ENCODE results near the gene SDE2. TPM values are rescaled to one million over a fixed set of nuclear protein-coding genes. Genes with fewer than 3 reads are reported as not detected.

The SDE2 gene
- total RNA-seq, 2 donors from 2014 or later = 12.9 to 19.8 TPM

DNA sequence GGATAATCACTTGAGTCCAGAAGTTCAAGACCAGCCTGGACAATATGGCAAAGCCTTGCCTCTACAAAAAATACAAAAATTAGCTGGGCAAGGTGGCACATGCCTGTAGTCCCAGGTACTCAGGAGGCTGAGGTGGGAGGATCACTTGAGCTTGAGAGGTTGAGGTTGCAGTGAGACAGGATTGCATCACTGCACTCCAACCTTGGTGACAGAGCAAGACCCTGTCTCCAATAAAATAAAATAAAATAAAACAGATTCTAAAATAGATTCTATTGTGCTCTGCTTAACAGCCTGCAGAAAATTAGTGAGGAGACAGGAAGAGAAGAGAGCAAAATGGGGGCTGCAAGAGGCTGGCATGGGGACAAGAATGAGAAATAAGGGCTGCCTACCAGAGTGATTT lies 7.5 kb upstream of the SDE2 start:
- H3K36me3 ChIP-seq = no peaks in the 10 kb centered on the region
- no peak overlapping the region for H3K4me3 ChIP-seq
- intact Hi-C loops (cut with DNase I) = no loop called here
- no peak for DNase-seq
- H3K9me3 ChIP-seq = no peaks in the 10 kb centered on the region
- H3K4me1 ChIP-seq = no peaks in the 10 kb centered on the region
- no peak overlapping the region for H3K27ac ChIP-seq
- TF ChIP-seq, protein P1, sequence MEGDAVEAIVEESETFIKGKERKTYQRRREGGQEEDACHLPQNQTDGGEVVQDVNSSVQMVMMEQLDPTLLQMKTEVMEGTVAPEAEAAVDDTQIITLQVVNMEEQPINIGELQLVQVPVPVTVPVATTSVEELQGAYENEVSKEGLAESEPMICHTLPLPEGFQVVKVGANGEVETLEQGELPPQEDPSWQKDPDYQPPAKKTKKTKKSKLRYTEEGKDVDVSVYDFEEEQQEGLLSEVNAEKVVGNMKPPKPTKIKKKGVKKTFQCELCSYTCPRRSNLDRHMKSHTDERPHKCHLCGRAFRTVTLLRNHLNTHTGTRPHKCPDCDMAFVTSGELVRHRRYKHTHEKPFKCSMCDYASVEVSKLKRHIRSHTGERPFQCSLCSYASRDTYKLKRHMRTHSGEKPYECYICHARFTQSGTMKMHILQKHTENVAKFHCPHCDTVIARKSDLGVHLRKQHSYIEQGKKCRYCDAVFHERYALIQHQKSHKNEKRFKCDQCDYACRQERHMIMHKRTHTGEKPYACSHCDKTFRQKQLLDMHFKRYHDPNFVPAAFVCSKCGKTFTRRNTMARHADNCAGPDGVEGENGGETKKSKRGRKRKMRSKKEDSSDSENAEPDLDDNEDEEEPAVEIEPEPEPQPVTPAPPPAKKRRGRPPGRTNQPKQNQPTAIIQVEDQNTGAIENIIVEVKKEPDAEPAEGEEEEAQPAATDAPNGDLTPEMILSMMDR (IDR thresholded peaks at IDR 0.05) = no peak
- no peak overlapping the region for H3K9ac ChIP-seq (ENCODE audit: low read depth in 2 of 2, low read length in 2 of 2)
- no peaks in the 10 kb centered on the region for H3K27me3 ChIP-seq

DNA sequence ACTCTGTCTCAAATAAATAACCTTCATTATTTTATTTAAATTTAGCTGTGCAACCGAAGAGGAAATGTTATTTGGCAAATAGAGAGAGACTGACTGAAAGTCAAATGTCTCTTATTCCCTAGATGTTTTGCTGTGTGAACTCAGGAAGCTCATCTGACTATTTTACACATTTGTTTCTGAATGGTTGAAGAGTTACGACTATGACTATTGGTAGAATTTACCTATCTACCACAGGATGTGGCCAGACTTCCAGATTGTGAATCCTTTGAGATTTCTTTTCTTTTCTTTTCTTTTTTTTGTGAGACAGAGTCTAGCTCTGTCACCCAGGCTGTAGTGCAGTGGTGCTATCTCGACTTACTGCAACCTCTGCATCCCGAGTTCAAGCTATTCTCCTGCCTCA lies 5.3 kb upstream of the SDE2 start:
- Histone ChIP-seq H3K27ac (no peak overlapping the region), H3K27me3 (no peaks in the 10 kb centered on the region), H3K9me3 (no peaks in the 10 kb centered on the region), H3K4me3 (no peak overlapping the region), H3K4me1 (no peaks in the 10 kb centered on the region), H3K36me3 (no peaks in the 10 kb centered on the region), H3K9ac (ENCODE audit: low read depth in 2 of 2, low read length in 2 of 2) (no peak overlapping the region)
- no peak for DNase-seq
- intact Hi-C loops (cut with DNase I) = no loop called here
- TF ChIP-seq, protein P1 (IDR thresholded peaks at IDR 0.05) = no peak

DNA sequence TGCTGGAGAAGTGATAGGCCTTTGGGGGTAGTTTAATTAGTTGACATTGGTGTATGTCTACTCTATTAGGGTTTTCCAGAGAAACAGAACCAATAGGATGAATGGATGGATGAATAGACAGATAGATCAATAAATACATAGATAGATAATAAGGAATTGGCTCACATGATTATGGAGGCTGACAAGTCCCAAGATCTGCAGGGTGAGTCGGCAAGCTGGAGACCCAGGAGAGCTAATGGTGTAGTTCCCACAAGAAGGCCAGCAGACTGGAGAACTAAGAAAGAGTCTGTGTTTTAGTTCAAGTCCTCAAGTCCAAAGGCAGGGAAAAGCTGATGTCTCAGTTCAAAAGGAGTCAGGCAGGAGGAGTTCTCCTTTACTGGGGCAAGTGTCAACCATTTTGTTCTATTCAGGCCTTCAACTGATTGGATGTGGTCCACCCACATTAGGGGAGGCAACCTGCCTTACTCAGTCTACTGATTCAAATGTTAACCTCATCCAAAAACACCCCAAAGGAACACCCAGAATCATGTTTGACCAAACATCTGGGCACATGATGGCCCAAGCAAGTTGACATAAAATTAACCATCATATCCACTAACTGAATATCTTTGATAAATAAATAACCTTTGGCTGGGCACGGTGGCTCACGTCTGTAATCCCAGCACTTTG lies 4.5 kb upstream of the SDE2 start:
- Histone ChIP-seq H3K4me3 (no peak overlapping the region), H3K9me3 (no peaks in the 10 kb centered on the region), H3K4me1 (no peaks in the 10 kb centered on the region), H3K27me3 (no peaks in the 10 kb centered on the region), H3K36me3 (no peaks in the 10 kb centered on the region), H3K9ac (ENCODE audit: low read depth in 2 of 2, low read length in 2 of 2) (no peak overlapping the region), H3K27ac (no peak overlapping the region)
- intact Hi-C loops (cut with DNase I) = no loop called here
- no peak for DNase-seq
- TF ChIP-seq, protein P1 (IDR thresholded peaks at IDR 0.05) = no peak

DNA sequence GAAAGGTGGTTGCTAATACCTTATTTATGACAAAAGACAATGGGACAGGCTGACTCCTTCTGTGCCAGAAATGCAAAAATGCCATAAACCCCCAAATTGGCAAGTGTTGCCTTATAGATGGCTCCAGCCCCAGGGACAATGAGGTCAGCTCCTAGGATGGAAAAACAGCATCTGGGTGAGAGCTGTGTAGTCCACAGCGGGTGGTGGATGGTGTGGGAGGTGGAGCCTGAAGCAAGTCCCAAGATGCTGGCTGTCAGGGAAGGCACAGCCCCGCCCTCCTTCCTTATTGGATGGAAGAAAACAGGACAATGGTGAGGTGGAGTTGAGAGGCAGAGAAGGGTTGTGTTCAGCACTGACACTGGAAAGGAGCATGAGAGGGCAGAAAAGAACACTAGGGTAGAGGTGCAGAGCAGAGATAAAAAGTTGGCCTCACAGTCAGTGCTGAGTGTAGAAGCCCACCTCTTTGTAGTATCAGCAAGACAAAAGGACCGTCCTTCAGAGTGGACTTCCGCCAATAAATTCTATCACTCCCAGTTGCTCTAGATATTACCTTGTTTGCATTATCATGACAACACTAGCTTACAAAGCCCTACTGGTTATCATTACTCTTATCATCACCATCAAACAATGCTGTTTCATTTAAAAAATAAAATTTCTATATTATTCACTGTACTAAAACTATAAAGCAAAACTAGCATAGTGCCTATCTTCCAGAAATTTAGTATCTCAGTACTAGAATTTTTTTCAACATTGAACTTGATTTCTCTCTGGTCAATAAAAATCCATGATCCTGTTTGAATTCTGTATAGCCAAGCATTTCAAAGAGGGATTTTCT lies 3.7 kb upstream of the SDE2 start:
- Histone ChIP-seq H3K27ac (peak overlapping the region; percentile 60), H3K36me3 (no peaks in the 10 kb centered on the region), H3K27me3 (no peaks in the 10 kb centered on the region), H3K9ac (ENCODE audit: low read depth in 2 of 2, low read length in 2 of 2) (peak overlapping the region in 1 of 2 donors; percentile 61), H3K4me3 (no peak overlapping the region), H3K4me1 (no peaks in the 10 kb centered on the region), H3K9me3 (no peaks in the 10 kb centered on the region)
- intact Hi-C loops (cut with DNase I) = no loop called here
- peak; percentile 70 for DNase-seq
- TF ChIP-seq, protein P1 (IDR thresholded peaks at IDR 0.05) = no peak

DNA sequence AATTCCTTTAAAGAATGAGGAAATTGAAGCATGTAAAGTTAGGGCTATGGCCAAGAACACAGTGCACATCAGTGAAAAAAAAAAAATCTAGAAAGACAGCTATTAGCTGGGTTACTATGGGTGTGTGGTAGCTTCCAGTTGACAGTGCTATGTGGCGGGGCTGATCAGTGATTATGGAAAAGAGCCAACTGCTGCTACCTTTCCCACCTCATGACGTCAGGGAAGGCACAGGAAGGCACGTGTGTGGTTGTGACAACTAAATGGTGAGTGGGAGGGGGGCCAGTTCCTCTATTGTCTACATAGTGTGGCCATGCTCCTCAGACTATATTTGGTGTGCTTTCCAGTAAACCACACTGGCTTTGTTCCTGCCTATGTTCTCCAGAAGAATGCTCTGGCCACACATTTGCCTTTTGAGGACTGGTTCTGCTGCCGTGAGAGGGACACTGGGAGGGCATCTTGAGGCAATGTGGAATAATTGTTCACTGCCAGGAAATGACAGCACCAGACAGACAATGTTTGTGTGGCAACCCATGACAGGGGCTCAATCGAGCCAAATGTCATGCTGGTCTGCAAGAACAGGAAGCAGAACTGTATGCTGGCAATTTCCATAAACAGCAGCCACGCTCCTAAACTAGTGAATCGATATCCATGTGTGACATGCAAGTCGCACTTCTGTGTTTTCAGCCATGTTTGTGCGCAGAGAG lies 3.0 kb upstream of the SDE2 start:
- H3K9ac ChIP-seq (ENCODE audit: low read depth in 2 of 2, low read length in 2 of 2) = peak overlapping the region in 1 of 2 donors; percentile 61

More for the DNA sequence above, 3.0 kb upstream of the SDE2 start:
- DNase-seq = peak; percentile 60
- peak overlapping the region; percentile 60 for H3K27ac ChIP-seq
- TF ChIP-seq, protein P1 (IDR thresholded peaks at IDR 0.05) = no peak
- no peaks in the 10 kb centered on the region for H3K36me3 ChIP-seq
- intact Hi-C loops (cut with DNase I) = no loop called here
- no peaks in the 10 kb centered on the region for H3K4me1 ChIP-seq
- no peak overlapping the region for H3K4me3 ChIP-seq
- H3K27me3 ChIP-seq = no peaks in the 10 kb centered on the region
- no peaks in the 10 kb centered on the region for H3K9me3 ChIP-seq
